Tibial artery (tissue), 4 donors: Measurements from ENCODE around the gene PLCH1.

ENCODE experiments used
- DNase-seq, 2 donors: peaks; one replicate each; pipeline ENCODE4 v3.0.0-alpha.2; 2019
- H3K27ac ChIP-seq, 2 donors: fragments of 200-600 bp; sonication (generic) in 1 of 2; 1 replicate in 1 of 2; 2 replicates in 1 of 2; pipeline ENCODE4 v1.5.1; 2018 to 2019; ENCODE audit warnings: mild to moderate bottlenecking in 1 of 2
- H3K27me3 ChIP-seq, 2 donors: fragments of 200-600 bp; sonication (generic) in 1 of 2; one replicate each; pipeline versions ENCODE4 v1.5.1 to v1.6.0; 2016 to 2019
- H3K36me3 ChIP-seq, 3 donors: fragments of 200-600 bp; sonication (generic) in 2 of 3; one replicate each; pipeline ENCODE4 v1.5.1; 2016 to 2019; ENCODE audit warnings: mild to moderate bottlenecking in 2 of 3
- H3K4me1 ChIP-seq, 4 donors: fragments of 200-600 bp; sonication (generic) in 2 of 4; 1 replicate in 3 of 4; 2 replicates in 1 of 4; pipeline ENCODE4 v1.5.1; 2016 to 2019
- H3K4me3 ChIP-seq, 2 donors: fragments of 200-600 bp; sonication (generic) in 1 of 2; 1 replicate in 1 of 2; 2 replicates in 1 of 2; pipeline ENCODE4 v1.5.1; 2018 to 2019; ENCODE audit warnings: mild to moderate bottlenecking in 2 of 2
- H3K9me3 ChIP-seq, 3 donors: fragments of 200-600 bp; sonication (generic) in 1 of 3; one replicate each; pipeline ENCODE4 v1.5.1; 2016 to 2019
- CTCF ChIP-seq, 2 experiments: fragments of 200-600 bp in 1 of 2; fragments of 450-650 bp in 1 of 2; IDR thresholded peaks; one replicate each; pipeline ENCODE4 v1.5.1; 2017 to 2019; ENCODE audit warnings: antibody characterized with exemption in 2 of 2, mild to moderate bottlenecking in 1 of 2, moderate library complexity in 1 of 2
- intact Hi-C: fragments of 100-400 bp; cut with DNase I; formaldehyde crosslinking; loops from one replicate; pipeline ENCODE4 v1.15.0; 2023; ENCODE audit warnings: low total_unique reads

The PLCH1 gene

GRCh38 chr3:155377847-155378246 is 367.0 kb downstream of the PLCH1 start:
- Histone ChIP-seq H3K9me3 (no peaks in the 10 kb centered on the region), H3K27me3 (no peaks in the 10 kb centered on the region), H3K4me1 (no peaks in the 10 kb centered on the region), H3K27ac (no peak overlapping the region), H3K4me3 (no peak overlapping the region), H3K36me3 (no peaks in the 10 kb centered on the region)
- intact Hi-C loops, result no loop called here
- DNase-seq, result no peak
- TF ChIP-seq CTCF (IDR thresholded peaks at IDR 0.05), result no peak

- no peak for DNase-seq
- TF ChIP-seq CTCF (IDR thresholded peaks at IDR 0.05), result no peak
- Histone ChIP-seq H3K4me3 (no peak overlapping the region), H3K27me3 (no peaks in the 10 kb centered on the region), H3K4me1 (no peaks in the 10 kb centered on the region), H3K9me3 (no peaks in the 10 kb centered on the region), H3K36me3 (no peaks in the 10 kb centered on the region), H3K27ac (no peak overlapping the region)
- intact Hi-C loops, result no loop called here
Observed at GRCh38 chr3:155377071-155377470, 367.8 kb downstream of the PLCH1 start.

GRCh38 chr3:155372281-155372680 is 372.6 kb downstream of the PLCH1 start:
- intact Hi-C loops, result no loop called here
- Histone ChIP-seq H3K4me1 (peaks cover 0 to 20% (median 6%) of the 10 kb centered on the region in 4 donors), H3K36me3 (no peaks in the 10 kb centered on the region), H3K27ac (no peak overlapping the region), H3K9me3 (no peaks in the 10 kb centered on the region), H3K27me3 (no peaks in the 10 kb centered on the region), H3K4me3 (no peak overlapping the region)
- no peak for TF ChIP-seq CTCF (IDR thresholded peaks at IDR 0.05)
- DNase-seq, result no peak

GRCh38 chr3:155370764-155371503 is 373.9 kb downstream of the PLCH1 start:
- no peak for DNase-seq
- Histone ChIP-seq H3K27me3 (no peaks in the 10 kb centered on the region), H3K4me1 (peaks cover 0 to 20% (median 6%) of the 10 kb centered on the region in 4 donors), H3K27ac (no peak overlapping the region), H3K36me3 (no peaks in the 10 kb centered on the region), H3K4me3 (no peak overlapping the region), H3K9me3 (no peaks in the 10 kb centered on the region)
- TF ChIP-seq CTCF (IDR thresholded peaks at IDR 0.05), result no peak
- intact Hi-C loops, result no loop called here

GRCh38 chr3:155370198-155370597 is 374.7 kb downstream of the PLCH1 start:
- H3K4me1 ChIP-seq, result peaks cover 0 to 20% (median 6%) of the 10 kb centered on the region in 4 donors
- no peaks in the 10 kb centered on the region for H3K36me3 ChIP-seq
- H3K9me3 ChIP-seq, result peaks cover 0 to 5% (median 5%) of the 10 kb centered on the region in 3 donors
- H3K27ac ChIP-seq, result no peak overlapping the region
- intact Hi-C loops, result no loop called here
- H3K4me3 ChIP-seq, result no peak overlapping the region
- peak; percentile 57 to 67 for DNase-seq
- peak; percentile 22 to 39 for TF ChIP-seq CTCF (IDR thresholded peaks at IDR 0.05)
- no peaks in the 10 kb centered on the region for H3K27me3 ChIP-seq
